AG10803 (cell line): Measurements from ENCODE around the gene LINC00237.

ENCODE experiments used
- DNase-seq: peaks from one replicate; pipeline ENCODE4 v3.0.0; 2010; ENCODE audit warnings: low read depth
- H3K4me3 ChIP-seq: 2 replicates; pipeline ENCODE4 v1.5.1; 2011; ENCODE audit warnings: mild to moderate bottlenecking, low read length, control low read depth
- CTCF ChIP-seq: conservative IDR thresholded peaks from 2 replicates; pipeline ENCODE4 v1.5.1; 2011; ENCODE audit warnings: mild to moderate bottlenecking, low read length, control low read depth, inconsistent platforms

The LINC00237 gene

GRCh38 chr20:21125849-21126580 lies 19.9 kb upstream of the LINC00237 start, which contains the start of gene KIZ:
TSS of gene KIZ (plus strand) at chr20:21126082. CDS start at chr20:21126116, 34 bp downstream.
- peak; percentile 95 for DNase-seq
- peak; percentile 27; the same call in 1 of the 2 replicates for TF ChIP-seq CTCF
- peak within 1 kb of the TSS; percentile 81 for H3K4me3 ChIP-seq

GRCh38 chr20:21125072-21125848 lies 19.1 kb upstream of the LINC00237 start:
- H3K4me3 ChIP-seq, result peak overlapping the region; percentile 64
- DNase-seq, result peak; percentile 51
- peak; percentile 44 for TF ChIP-seq CTCF

- TF ChIP-seq CTCF, result no peak
- H3K4me3 ChIP-seq, result no peak overlapping the region
- no peak for DNase-seq
These were observed 18.0 kb upstream of the LINC00237 start for GRCh38 chr20:21124190-21124589.

GRCh38 chr20:21118782-21119181 lies 12.6 kb upstream of the LINC00237 start:
- no peak for DNase-seq
- no peak overlapping the region for H3K4me3 ChIP-seq
- no peak for TF ChIP-seq CTCF

- no peak overlapping the region for H3K4me3 ChIP-seq
- TF ChIP-seq CTCF, result no peak
- no peak for DNase-seq
These were observed 12.0 kb upstream of the LINC00237 start for GRCh38 chr20:21118138-21118537.

- DNase-seq, result no peak
- no peak overlapping the region for H3K4me3 ChIP-seq
- no peak for TF ChIP-seq CTCF
These were observed 11.4 kb upstream of the LINC00237 start for GRCh38 chr20:21117521-21117920.
